Fibroblast of peridontal ligament (primary cell): ENCODE results near the gene DUSP7.

Source experiments
- DNase-seq: peaks from one replicate; pipeline ENCODE4 v3.0.0-alpha.2; 2010; ENCODE audit errors: extremely low read depth

Gene DUSP7

GRCh38 chr3:52056521-52056967, at the start of gene DUSP7:
DUSP7 (minus strand) TSS chr3:52056571; CDS start chr3:52056366, 205 bp downstream.
- DNase-seq: peak; percentile 27

- no peak for DNase-seq
These were observed 48.6 kb upstream of the DUSP7 start for GRCh38 chr3:52104684-52105640.

DNA sequence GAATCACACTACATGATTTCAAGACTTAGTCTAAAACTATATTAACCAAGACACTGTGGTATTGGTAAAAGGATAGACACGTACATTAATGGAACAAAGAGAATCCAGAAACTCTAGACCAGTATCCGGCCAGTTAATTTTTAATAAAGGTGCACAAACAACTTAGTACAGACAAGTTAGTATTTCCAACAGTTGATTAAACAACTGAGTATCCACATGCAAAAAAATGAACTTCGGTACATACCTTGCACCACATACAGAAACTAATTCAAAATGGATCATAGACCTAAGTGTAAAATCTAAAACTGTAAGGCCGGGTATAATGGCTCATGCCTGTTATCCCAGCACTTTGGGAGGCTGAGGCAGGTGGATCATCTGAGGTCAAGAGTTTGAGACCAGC, 46.6 kb upstream of the DUSP7 start:
- no peak for DNase-seq

DNA sequence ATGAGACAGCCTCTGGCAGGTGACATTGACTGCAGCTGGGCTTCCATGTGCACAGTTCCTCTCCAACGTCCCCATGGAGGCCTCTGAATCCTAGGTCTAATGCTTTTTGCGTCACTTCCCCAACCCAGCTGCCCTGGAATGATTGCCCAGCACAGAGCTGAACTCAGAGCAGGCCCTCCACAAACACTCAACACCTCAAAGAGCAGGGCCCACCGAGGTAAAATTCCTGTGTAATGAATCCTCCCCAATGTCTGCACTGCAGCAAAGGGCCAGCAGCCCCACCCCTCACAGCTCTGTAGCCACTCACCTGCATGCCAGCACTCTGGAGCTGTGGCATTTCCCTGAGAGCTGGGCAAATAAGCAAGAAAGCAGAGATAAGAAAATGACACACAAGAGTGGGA, 42.6 kb upstream of the DUSP7 start:
- DNase-seq: no peak

DNA sequence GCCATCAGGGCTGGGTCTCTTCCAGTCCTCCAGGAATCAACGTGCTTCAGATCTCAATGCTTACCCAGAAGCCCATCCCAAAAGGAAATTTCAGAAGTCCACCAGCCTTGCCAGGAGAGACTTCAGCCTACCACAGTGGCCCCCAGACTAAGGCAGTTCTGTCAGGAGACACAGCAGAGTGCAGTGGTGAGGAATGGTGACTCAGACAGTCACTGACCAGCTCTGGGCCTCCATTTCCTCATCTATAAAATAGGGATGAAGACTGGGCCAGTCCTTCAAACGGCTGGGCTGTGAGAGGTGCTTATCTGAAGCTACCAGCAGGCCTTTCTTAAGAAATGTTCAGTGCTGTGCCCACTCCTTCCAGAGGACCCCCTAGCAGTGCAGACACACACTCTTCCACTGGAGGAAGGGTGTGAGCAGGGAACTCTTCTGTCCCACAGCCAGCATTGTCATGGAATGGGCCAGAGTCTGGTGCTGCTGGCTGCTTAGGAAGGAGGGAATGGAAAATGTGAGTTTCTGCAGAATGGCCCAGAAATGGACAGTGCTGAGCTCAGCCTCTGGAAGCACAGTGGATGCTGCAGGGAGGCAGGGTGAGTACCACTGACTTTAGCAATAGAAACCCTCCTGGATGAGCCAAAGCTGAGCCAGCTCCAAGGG, 41.6 kb upstream of the DUSP7 start:
- no peak for DNase-seq

DNA sequence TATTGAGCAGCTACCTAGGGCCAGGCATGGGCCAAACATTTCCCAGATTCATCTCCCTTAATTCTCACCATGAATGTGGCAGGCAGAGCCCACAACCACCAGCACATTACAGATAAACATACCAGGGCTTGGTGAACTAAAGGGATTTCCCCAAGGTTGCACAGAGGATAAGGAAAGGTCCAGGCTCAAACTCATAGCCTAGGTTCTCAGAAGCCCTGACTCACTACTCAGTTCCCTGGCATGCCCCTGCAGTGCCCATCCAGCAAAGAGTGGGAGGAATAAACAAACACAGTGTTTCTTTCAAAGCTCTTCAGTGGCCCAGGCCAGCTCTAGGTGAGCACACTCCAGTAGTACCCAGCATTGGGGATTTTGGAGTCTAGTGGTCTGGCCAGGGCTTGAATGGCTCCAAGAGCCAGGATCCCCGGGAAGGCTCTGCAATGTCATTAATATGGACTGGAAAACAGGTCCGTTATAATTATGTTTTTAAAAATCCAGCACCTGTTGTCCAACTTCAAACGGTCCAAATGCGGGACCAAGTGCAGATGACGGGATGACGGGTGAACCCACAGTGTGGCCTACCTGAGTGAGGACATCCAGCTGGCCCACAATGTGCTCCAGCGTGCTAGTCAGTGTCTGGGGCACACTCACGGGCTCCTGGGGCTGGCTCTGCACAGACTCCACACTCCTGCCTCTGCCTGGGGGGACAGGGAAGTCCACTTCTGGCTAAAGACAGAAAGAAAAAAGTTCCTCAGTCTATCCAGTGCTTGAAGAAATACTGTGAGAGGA, 39.8 kb upstream of the DUSP7 start:
- DNase-seq: no peak

DNA sequence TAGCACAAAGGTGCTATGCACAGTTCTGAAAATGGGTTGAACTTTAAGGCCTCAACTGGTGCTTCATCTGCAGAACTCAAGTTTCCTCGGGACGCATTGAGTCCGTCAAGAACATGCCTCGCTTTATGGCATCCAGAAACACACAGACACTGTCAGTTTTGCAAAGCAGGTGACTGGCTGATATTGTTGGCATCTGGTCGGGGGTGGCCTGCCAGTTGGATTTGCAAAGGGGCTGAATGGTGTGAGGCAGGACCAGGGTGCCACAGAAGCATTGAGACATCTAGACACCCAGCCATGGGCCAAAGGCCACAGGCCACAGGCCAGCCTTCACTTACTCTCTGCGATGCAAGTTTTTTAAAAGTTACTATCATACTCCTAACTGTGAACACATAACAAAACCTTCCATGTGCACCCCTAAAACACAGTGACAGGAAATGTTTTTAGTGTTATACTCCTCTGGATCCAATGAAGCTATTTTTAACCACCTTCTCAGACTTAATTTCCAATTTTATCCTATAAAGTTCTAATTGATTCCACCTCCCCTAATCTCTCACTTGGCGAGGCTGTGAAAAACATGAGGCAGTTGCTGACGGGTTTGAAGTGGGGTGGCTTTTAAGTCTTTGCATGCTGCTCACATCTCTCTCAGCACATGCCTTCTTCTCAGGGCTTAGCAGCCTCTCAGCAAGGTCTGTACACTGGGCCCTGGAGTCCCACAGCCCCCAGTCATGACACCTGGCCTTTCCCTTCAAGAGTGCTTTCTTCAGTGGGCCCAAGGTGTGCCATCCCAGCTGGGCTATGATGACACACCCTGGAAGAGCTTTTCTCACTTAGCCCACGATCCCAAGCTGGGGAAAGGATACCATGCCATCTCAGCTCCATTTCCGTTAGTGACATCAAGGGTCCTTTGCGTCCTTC, 38.5 kb upstream of the DUSP7 start:
- no peak for DNase-seq

- peak; percentile 44 for DNase-seq
These were observed 37.6 kb upstream of the DUSP7 start for GRCh38 chr3:52093756-52094545.

GRCh38 chr3:52092891-52093290, 36.5 kb upstream of the DUSP7 start:
- no peak for DNase-seq

DNA sequence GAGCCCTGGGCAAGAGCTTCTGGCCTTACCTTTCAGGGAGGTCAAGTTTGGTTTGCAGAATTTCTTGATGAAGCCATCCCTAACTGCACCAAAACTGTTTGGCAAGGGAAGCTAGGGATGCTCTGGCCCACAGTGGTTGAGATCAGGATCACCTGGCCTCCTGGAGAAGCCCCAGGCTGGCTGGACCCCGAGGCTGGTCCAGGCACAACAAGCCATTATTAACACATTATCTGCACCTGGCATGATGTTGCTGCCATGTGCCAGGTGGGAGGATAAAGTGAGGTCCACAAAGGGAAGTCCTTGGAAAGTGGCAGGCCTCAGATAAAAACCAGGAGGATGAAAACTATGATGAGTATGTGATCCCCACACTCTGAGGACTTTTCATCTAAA, 35.9 kb upstream of the DUSP7 start:
- DNase-seq: no peak

- DNase-seq: peak; percentile 45
These were observed 35.4 kb upstream of the DUSP7 start for GRCh38 chr3:52091586-52092270.

DNA sequence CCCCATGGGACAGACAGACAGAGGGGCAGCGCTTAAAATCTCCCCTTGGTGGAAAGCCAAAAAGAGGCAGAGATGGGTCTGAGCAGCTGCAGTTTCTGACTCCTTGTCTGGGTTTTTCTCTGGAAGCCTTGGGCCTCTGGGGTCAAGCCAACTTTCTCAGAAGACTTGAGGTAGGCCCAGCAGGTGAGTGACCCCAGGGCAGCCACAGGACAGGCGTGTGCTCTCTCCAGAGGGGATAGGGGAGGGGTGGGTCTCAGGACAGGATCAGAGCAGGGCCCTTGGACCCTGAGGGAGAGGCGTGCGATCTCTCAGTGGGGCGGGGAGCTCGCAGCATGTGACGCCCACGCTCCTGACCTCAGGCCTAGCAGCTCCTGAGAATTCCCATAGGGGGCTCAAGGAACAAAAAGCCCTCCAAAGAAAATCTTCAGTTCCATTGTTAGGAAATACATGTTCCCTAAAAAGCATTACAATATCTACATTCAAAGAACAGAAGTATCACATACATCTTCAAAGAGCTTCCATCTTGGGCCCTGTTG, 34.6 kb upstream of the DUSP7 start:
- no peak for DNase-seq

GRCh38 chr3:52090131-52090932, 34.0 kb upstream of the DUSP7 start:
- peak; percentile 92 for DNase-seq

DNA sequence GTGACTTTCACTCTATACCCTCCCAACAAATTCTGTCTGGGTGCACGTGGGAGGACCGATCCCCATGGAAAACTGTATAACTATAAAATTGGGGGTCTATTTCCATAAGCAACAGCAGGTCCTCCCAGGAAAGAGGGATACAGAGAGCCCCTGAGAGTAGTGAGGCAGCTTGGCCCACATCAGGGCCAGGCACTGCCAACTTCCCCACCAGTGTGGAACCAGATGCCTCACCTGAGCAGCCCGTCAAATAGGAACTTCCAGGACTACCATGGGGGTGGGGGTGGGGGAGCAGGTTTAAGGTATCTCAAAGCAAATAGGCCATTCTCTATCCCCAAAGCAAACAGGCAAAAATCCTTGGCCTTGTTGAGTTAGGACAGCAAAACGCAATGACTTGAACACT, 33.3 kb upstream of the DUSP7 start:
- DNase-seq: no peak

DNA sequence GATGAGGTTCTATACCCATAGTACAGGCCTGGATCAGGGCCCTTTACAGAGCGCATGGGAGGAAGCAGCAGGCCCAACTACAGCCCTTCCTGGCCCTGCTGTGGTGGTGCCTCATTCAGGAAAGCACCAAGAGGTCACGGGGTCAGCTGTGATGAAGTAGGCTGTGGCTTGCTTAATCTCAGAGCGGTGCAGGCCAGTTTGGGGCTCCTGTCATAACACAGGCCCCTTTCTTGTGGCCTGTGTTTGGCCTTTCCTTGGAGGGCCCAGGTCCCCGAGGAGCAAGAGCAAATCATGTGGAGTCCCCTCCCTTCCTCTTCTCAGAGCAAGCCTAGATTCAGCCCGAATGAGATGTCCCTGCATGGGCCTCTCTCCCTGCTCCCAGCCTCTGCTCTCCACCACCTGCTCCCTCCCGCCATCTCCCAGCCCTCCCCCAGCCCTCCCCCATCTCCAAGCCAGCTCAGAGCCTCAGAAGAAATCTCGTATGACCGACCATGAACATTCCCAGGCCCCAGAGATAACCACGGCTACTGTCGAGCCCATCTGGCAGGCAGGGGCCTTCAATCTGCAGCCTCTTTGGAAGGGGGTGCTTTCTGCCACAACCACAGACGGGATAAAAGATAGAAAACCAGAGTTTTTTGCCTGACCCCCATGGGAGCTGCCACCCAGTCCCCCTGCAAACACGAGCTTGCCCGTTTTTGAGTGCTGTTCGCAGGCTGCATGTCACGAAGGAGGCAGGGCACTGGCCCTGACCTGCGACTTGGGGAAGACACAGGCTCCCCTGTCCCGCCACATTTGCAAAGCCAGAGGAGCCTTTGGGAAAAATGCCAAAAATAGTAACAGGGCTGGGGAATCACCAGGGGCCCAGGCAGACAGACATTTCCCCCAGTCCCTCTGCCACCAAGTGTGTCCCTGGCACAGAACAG, 32.3 kb upstream of the DUSP7 start:
- DNase-seq: peak; percentile 69

- no peak for DNase-seq
These were observed 31.4 kb upstream of the DUSP7 start for GRCh38 chr3:52087731-52088130.

DNA sequence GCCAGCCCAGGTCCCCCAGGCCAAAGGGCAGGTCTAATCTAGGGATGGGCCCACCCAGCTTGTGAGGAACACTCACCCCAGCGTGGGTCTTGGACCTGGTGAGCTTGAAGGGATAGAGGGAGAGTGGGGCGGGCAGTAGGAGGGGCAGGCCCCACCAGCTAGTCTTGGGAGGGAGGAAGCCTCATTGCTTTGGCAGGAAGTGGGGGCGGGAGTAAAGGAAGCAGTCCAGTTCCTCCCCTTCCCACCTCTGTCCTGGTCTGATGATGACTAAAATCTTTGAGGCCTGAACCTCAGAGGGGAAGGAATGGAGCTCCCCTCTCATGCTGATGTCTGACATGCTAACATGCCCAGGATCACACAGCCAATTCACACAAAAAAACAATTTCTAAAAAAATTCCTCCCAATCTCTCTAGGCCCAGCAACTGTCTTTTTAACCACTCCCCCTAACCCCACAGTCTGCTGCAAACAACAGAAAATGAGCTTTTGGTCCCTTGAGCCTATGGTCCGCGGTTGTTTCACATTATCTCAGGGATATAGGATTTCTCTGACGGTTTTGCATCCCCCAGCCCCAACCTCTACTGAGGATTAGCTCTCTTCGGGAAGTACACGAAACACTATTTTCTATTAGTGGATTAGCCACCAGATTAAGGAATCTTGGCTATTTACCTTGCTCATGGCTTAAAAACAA, 30.7 kb upstream of the DUSP7 start:
- DNase-seq: peak; percentile 72
